ENCODE results near the gene PRKAR2B. TPM values are rescaled to one million over a fixed set of nuclear protein-coding genes. Genes with fewer than 3 reads are reported as not detected.
A peak's percentile ranks its signal among the peaks of the same experiment; 100 is the strongest.

The PRKAR2B gene
- total and polyA plus RNA-seq, 2 donors (not counting 1 experiment from before 2014, with no cell fraction given), result 0.07 to 0.81 TPM

GRCh38 chr7:107007007-107007891 is 37.3 kb upstream of the PRKAR2B start:
- H3K27ac ChIP-seq (ENCODE audit: low read length in 2 of 2), result no peak overlapping the region

More at GRCh38 chr7:107007007-107007891, 37.3 kb upstream of the PRKAR2B start:
- WGBS (ENCODE audit: insufficient coverage), result 63% methylated on average over 1 of the region's 6 CpGs
- no peaks in the 10 kb centered on the region for H4K20me1 ChIP-seq (ENCODE audit: control insufficient read depth, insufficient read depth, low read length, poor library complexity, severe bottlenecking)
- H3K9ac ChIP-seq (ENCODE audit: low read length), result no peak overlapping the region
- intact Hi-C loops (cut with micrococcal nuclease), result no loop called here
- H3K4me1 ChIP-seq (ENCODE audit: control insufficient read depth in 2 of 2, insufficient read depth in 2 of 2, low read length in 2 of 2), result no peaks in the 10 kb centered on the region
- ChIA-PET CTCF (interaction anchor here (1.2 kb wide), 1 partner anchor 143 kb away, joined by 4 read pairs; no protein-coding TSS in a partner anchor), POLR2A (no interaction called here)
- no peaks in the 10 kb centered on the region for H3K27me3 ChIP-seq (replicated peaks in 1 of 4; ENCODE audit: control extremely low read depth in 1 of 4, control insufficient read depth in 3 of 4, insufficient read depth in 4 of 4, low read length in 3 of 4)
- no peaks in the 10 kb centered on the region for H3K9me3 Mint-ChIP-seq (ENCODE audit: insufficient read depth)
- H3K9me3 ChIP-seq (ENCODE audit: control extremely low read depth in 1 of 3, control insufficient read depth in 2 of 3, insufficient read depth in 1 of 3, low read length in 2 of 3), result no peaks in the 10 kb centered on the region
- H3K4me3 ChIP-seq (ENCODE audit: control extremely low read depth in 1 of 5, extremely low read depth in 1 of 5, insufficient read depth in 1 of 5, low read depth in 2 of 5, low read length in 4 of 5), result no peak overlapping the region
- no peak overlapping the region for H3K4me2 ChIP-seq (replicated peaks; ENCODE audit: low read depth, low read length, poor library complexity, severe bottlenecking)
- no peaks in the 10 kb centered on the region for H3K79me2 ChIP-seq (ENCODE audit: control insufficient read depth, insufficient read depth, low read length)
- H3K36me3 ChIP-seq (replicated peaks in 1 of 2; ENCODE audit: control extremely low read depth in 1 of 2, control insufficient read depth in 1 of 2, extremely low read depth in 1 of 2, insufficient read depth in 2 of 2, low read length in 1 of 2), result no peaks in the 10 kb centered on the region
- peaks cover 8% of the 10 kb centered on the region for H3K27me3 Mint-ChIP-seq
- ATAC-seq (ENCODE audit: low read depth) (no peak), DNase-seq (no peak)
- no peaks in the 10 kb centered on the region for H3K4me1 Mint-ChIP-seq
- no peak overlapping the region for H3K27ac Mint-ChIP-seq
- H3K4me3 Mint-ChIP-seq, result no peak overlapping the region
- H2AFZ ChIP-seq (ENCODE audit: insufficient read depth, low read depth, low read length, poor library complexity, severe bottlenecking), result peak overlapping the region; percentile 5
- TF ChIP-seq CTCF (IDR thresholded peaks at IDR 0.05) (no peak), EZH2 (IDR thresholded peaks at IDR 0.05; ENCODE audit: borderline replicate concordance, insufficient read depth, low read depth, low read length, poor library complexity, severe bottlenecking) (no peak)
